Gastrocnemius medialis (tissue), 4 donors: ENCODE results near the gene HDAC7. TPM values are rescaled to one million over a fixed set of nuclear protein-coding genes. Genes with fewer than 3 reads are reported as not detected.

Experiments used
- ATAC-seq, 2 donors: fragments of 150-250 bp; one replicate each; pipeline ENCODE4 v1.9.1; 2016
- DNase-seq, 2 donors: peaks; one replicate each; pipeline ENCODE4 v3.0.0-alpha.2; 2019
- H3K27ac ChIP-seq, 4 donors: fragments of 200-600 bp; sonication (generic); 1 replicate in 1 of 4; 2 replicates in 3 of 4; pipeline ENCODE4 v1.5.1; 2016 to 2018; ENCODE audit warnings: mild to moderate bottlenecking in 2 of 4, moderate library complexity in 1 of 4
- H3K27me3 ChIP-seq, 3 donors: fragments of 200-600 bp; sonication (generic) in 2 of 3; 1 replicate in 1 of 3; 2 replicates in 2 of 3; pipeline versions ENCODE4 v1.5.1 to v1.6.0; 2016 to 2019; ENCODE audit warnings: mild to moderate bottlenecking in 1 of 3, moderate library complexity in 1 of 3
- H3K36me3 ChIP-seq, 2 donors: fragments of 200-600 bp; sonication (generic) in 1 of 2; one replicate each; pipeline ENCODE4 v1.5.1; 2017 to 2018
- H3K4me1 ChIP-seq, 2 donors: fragments of 200-600 bp; sonication (generic) in 1 of 2; one replicate each; pipeline ENCODE4 v1.5.1; 2016 to 2017; ENCODE audit warnings: mild to moderate bottlenecking in 2 of 2
- H3K4me3 ChIP-seq, 4 donors: fragments of 200-600 bp; sonication (generic) in 3 of 4; 1 replicate in 1 of 4; 2 replicates in 3 of 4; pipeline ENCODE4 v1.5.1; 2016 to 2019; ENCODE audit warnings: mild to moderate bottlenecking in 2 of 4
- H3K9me3 ChIP-seq, 3 donors: fragments of 200-600 bp; sonication (generic) in 2 of 3; 1 replicate in 1 of 3; 2 replicates in 2 of 3; pipeline ENCODE4 v1.5.1; 2016 to 2019
- POLR2A ChIP-seq, 2 donors: fragments of 450-650 bp; IDR thresholded peaks; one replicate each; pipeline ENCODE4 v1.6.1; 2017; ENCODE audit warnings: antibody characterized with exemption in 2 of 2, mild to moderate bottlenecking in 2 of 2, moderate library complexity in 2 of 2
- in situ Hi-C, 4 donors: fragments of 200-750 bp; cut with MboI; loops; one replicate each; pipeline versions ENCODE4 v1.15.0 to v1.8.0; 2017; ENCODE audit warnings: low sequenced_read_pairs in 4 of 4
- intact Hi-C: fragments of 100-400 bp; cut with DNase I; formaldehyde crosslinking; loops from one replicate; pipeline ENCODE4 v1.15.1; 2023; ENCODE audit warnings: low total_unique reads
- total RNA-seq, 4 donors: library from RNA; depleted of rRNA; stranded (reverse); fragments of >200 nt; gene quantifications; one replicate each; pipeline versions ENCODE4 v1.1.0 to v1.2.3, GENCODE V29; 2016
- TF ChIP-seq, protein P1 (sequence below), 5 experiments: fragments of 450-650 bp in 3 of 5; fragments of 200-600 bp in 2 of 5; sonication (generic) in 2 of 5; IDR thresholded peaks in 4 of 5; conservative IDR thresholded peaks in 1 of 5; 1 replicate in 4 of 5; 2 replicates in 1 of 5; pipeline ENCODE4 v1.5.1; 2016 to 2019; ENCODE audit warnings: antibody characterized with exemption in 5 of 5, mild to moderate bottlenecking in 3 of 5, moderate library complexity in 3 of 5

The HDAC7 gene
- total RNA-seq, 4 donors from 2014 or later: 12.2 to 27.1 (median 17.0) TPM

DNA sequence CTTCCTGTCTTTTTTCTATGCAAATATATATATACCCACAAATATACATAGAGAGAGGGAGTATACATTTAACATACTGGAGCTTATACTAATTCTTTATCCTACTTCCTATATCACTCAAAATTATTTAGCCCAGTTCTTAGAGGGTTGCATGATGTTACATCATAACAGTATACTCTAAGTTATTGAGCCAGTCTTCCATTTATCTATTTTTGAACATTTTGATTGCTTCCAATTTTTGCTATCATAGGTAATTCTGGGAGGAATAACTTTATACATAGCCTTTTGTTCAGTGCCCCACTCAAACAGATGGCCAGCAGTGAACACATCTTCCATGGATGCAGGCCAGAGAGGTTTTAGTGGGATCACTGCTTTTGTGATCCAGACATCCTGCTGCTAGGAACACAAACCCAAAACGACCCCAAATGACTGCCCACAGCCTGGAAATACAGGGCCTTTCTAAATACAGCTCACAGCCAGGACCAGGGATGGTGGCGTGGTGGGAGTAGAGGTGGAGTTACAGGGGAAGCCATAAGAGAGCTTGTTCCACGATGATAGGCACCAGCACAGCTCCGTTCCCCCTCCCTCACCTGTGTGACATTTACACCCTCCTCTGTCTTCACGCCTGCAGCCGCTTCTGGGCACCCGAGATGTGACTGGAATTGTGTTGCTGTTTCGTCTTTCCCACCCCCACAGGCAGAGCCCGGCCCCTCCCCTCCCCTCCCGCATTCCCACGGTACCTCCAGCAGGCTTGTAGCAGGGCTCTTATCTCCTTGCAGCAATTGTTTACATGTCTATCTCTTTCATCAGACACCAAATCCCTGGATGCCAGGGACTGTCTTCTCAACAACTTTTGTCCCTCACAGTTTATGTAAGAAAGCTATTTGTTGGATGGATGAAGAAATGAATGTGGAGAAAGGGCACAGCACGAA is 30.7 kb upstream of the HDAC7 start:
- Histone ChIP-seq H3K4me1 (no peaks in the 10 kb centered on the region), H3K27ac (no peak overlapping the region), H3K27me3 (no peaks in the 10 kb centered on the region), H3K4me3 (no peak overlapping the region), H3K9me3 (no peaks in the 10 kb centered on the region), H3K36me3 (no peaks in the 10 kb centered on the region)
- ATAC-seq (no peak), DNase-seq (no peak)
- intact Hi-C loops (no loop called here), in situ Hi-C loops (no loop called here)
- TF ChIP-seq POLR2A (IDR thresholded peaks at IDR 0.05): no peak

DNA sequence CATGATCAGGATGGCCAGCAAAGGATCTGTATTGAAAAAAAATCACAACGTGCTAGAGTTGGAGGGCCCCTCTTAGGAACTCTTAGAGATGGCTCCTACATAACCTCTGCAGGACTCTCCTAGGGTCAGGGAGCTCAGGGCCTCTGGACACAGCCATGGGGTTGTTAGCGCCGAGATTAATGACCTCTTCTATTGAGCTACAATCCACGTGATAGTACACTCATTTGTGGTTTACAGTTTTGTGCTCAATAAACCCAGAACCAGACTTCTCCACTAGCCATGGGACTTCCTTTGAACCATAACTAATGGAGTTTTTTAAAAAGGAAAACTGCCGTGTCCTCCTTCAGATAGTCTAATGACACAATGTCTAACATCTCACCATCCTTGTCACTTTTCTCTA is 29.6 kb upstream of the HDAC7 start:
- in situ Hi-C loops (loop anchor here in 2 of 4 donors (25.0 kb wide), 1 partner anchor 112 kb away; the partner anchor contains the start of gene ENDOU (in 2 of the 2)), intact Hi-C loops (no loop called here)
- Histone ChIP-seq H3K9me3 (no peaks in the 10 kb centered on the region), H3K27me3 (no peaks in the 10 kb centered on the region), H3K4me1 (peaks cover 0 to 5% of the 10 kb centered on the region in 2 donors), H3K36me3 (no peaks in the 10 kb centered on the region), H3K4me3 (no peak overlapping the region), H3K27ac (no peak overlapping the region)
- DNase-seq (no peak), ATAC-seq (no peak)
- TF ChIP-seq, protein P1, sequence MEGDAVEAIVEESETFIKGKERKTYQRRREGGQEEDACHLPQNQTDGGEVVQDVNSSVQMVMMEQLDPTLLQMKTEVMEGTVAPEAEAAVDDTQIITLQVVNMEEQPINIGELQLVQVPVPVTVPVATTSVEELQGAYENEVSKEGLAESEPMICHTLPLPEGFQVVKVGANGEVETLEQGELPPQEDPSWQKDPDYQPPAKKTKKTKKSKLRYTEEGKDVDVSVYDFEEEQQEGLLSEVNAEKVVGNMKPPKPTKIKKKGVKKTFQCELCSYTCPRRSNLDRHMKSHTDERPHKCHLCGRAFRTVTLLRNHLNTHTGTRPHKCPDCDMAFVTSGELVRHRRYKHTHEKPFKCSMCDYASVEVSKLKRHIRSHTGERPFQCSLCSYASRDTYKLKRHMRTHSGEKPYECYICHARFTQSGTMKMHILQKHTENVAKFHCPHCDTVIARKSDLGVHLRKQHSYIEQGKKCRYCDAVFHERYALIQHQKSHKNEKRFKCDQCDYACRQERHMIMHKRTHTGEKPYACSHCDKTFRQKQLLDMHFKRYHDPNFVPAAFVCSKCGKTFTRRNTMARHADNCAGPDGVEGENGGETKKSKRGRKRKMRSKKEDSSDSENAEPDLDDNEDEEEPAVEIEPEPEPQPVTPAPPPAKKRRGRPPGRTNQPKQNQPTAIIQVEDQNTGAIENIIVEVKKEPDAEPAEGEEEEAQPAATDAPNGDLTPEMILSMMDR (IDR thresholded peaks at IDR 0.05 in 4 of 5, conservative IDR thresholded peaks at IDR 0.05 in 1 of 5): no peak
- TF ChIP-seq POLR2A (IDR thresholded peaks at IDR 0.05): no peak

GRCh38 chr12:47848853-47849252 is 29.1 kb upstream of the HDAC7 start:
- intact Hi-C loops: no loop called here
- H3K27ac ChIP-seq: no peak overlapping the region
- H3K36me3 ChIP-seq: no peaks in the 10 kb centered on the region
- no peak for ATAC-seq
- peaks cover 0 to 5% of the 10 kb centered on the region in 2 donors for H3K4me1 ChIP-seq
- in situ Hi-C loops: loop anchor here in 2 of 4 donors (25.0 kb wide), 1 partner anchor 112 kb away; the partner anchor contains the start of gene ENDOU (in 2 of the 2)
- H3K9me3 ChIP-seq: no peaks in the 10 kb centered on the region
- no peak overlapping the region for H3K4me3 ChIP-seq
- DNase-seq: no peak
- TF ChIP-seq POLR2A (IDR thresholded peaks at IDR 0.05): no peak
- TF ChIP-seq, protein P1 (IDR thresholded peaks at IDR 0.05 in 4 of 5, conservative IDR thresholded peaks at IDR 0.05 in 1 of 5): no peak
- H3K27me3 ChIP-seq: no peaks in the 10 kb centered on the region

- ATAC-seq (no peak), DNase-seq (no peak)
- Histone ChIP-seq H3K4me1 (peaks cover 0 to 5% of the 10 kb centered on the region in 2 donors), H3K27me3 (no peaks in the 10 kb centered on the region), H3K4me3 (no peak overlapping the region), H3K36me3 (no peaks in the 10 kb centered on the region), H3K9me3 (no peaks in the 10 kb centered on the region), H3K27ac (no peak overlapping the region)
- in situ Hi-C loops (loop anchor here in 2 of 4 donors (25.0 kb wide), 1 partner anchor 109 kb away; the partner anchor contains the start of gene ENDOU (in 2 of the 2)), intact Hi-C loops (no loop called here)
- TF ChIP-seq, protein P1 (IDR thresholded peaks at IDR 0.05 in 4 of 5, conservative IDR thresholded peaks at IDR 0.05 in 1 of 5): no peak
- no peak for TF ChIP-seq POLR2A (IDR thresholded peaks at IDR 0.05)
These were observed 26.7 kb upstream of the HDAC7 start for GRCh38 chr12:47846294-47846996.

GRCh38 chr12:47845081-47845480 is 25.4 kb upstream of the HDAC7 start:
- Histone ChIP-seq H3K4me3 (no peak overlapping the region), H3K36me3 (no peaks in the 10 kb centered on the region), H3K27me3 (no peaks in the 10 kb centered on the region), H3K9me3 (no peaks in the 10 kb centered on the region), H3K4me1 (peaks cover 0 to 5% of the 10 kb centered on the region in 2 donors), H3K27ac (no peak overlapping the region)
- DNase-seq: no peak
- TF ChIP-seq, protein P1 (IDR thresholded peaks at IDR 0.05 in 4 of 5, conservative IDR thresholded peaks at IDR 0.05 in 1 of 5): no peak
- TF ChIP-seq POLR2A (IDR thresholded peaks at IDR 0.05): no peak
- ATAC-seq: peak in 1 of 2 donors; percentile 31
- in situ Hi-C loops (loop anchor here in 2 of 4 donors (25.0 kb wide), 1 partner anchor 108 kb away; the partner anchor contains the start of gene ENDOU (in 2 of the 2)), intact Hi-C loops (no loop called here)
